ENCODE results near the gene PRSS12.

DNA sequence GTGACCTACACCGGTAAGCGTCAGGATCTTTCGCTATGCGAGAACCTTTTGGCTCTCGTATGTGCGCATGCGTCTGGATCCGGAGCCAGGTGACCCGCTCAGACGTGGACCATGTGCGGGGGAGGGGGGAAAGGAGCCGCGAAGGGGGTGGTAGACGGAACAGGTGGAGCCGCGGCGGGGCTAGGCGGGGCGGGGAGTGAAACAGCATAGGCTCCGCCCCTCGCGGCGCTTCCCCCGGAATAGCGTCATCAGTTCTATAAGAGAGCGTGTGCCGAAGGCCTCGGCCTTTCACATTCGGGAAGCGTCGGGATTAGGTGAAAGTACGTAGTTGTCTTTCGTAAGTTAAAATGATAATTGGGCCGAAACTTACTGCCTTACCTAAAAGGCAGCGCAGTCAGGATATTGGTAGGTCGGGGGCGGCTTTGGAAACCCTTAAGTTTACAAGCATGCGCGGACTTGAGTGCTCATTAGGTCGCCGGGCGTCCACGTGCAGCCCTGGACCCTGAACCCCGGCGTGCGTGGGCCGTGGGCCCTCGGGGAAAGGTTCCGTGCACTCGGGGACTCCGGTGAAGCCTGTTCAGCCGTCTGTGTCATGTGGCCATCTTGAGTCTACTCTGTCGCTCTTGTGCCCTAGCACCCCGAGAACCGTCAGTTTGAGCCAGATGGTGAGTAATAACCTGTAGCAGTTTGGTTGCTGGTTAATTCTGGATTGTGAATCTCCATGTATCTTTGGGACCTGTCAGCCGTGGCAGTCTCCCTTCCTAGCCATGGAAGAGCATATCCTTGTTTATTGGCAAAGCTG, 74.1 kb downstream of the PRSS12 start:
- TF ChIP-seq, protein P1, sequence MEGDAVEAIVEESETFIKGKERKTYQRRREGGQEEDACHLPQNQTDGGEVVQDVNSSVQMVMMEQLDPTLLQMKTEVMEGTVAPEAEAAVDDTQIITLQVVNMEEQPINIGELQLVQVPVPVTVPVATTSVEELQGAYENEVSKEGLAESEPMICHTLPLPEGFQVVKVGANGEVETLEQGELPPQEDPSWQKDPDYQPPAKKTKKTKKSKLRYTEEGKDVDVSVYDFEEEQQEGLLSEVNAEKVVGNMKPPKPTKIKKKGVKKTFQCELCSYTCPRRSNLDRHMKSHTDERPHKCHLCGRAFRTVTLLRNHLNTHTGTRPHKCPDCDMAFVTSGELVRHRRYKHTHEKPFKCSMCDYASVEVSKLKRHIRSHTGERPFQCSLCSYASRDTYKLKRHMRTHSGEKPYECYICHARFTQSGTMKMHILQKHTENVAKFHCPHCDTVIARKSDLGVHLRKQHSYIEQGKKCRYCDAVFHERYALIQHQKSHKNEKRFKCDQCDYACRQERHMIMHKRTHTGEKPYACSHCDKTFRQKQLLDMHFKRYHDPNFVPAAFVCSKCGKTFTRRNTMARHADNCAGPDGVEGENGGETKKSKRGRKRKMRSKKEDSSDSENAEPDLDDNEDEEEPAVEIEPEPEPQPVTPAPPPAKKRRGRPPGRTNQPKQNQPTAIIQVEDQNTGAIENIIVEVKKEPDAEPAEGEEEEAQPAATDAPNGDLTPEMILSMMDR (conservative IDR thresholded peaks at IDR 0.05 in 1 of 2, IDR thresholded peaks at IDR 0.05 in 1 of 2; ENCODE audit: extremely low read depth in 1 of 2, insufficient read depth in 1 of 2, low read depth in 1 of 2, low read length in 2 of 2) = no peak
- TF ChIP-seq EZH2 (IDR thresholded peaks at IDR 0.05; ENCODE audit: borderline replicate concordance, low read length) = no peak
